GM18507 (cell line): Measurements from ENCODE around the gene TSC2.

Source experiments
- DNase-seq: peaks from one replicate; pipeline ENCODE4 v3.0.0; 2011; ENCODE audit warnings: low read depth; ENCODE audit not compliant: insufficient read length; ENCODE audit errors: extremely low spot score
- FAIRE-seq: peaks from 2 replicates; lab custom pipeline; 2011; peaks lifted over from hg19 to GRCh38; lab: Jason Lieb, UNC

The TSC2 gene

DNA sequence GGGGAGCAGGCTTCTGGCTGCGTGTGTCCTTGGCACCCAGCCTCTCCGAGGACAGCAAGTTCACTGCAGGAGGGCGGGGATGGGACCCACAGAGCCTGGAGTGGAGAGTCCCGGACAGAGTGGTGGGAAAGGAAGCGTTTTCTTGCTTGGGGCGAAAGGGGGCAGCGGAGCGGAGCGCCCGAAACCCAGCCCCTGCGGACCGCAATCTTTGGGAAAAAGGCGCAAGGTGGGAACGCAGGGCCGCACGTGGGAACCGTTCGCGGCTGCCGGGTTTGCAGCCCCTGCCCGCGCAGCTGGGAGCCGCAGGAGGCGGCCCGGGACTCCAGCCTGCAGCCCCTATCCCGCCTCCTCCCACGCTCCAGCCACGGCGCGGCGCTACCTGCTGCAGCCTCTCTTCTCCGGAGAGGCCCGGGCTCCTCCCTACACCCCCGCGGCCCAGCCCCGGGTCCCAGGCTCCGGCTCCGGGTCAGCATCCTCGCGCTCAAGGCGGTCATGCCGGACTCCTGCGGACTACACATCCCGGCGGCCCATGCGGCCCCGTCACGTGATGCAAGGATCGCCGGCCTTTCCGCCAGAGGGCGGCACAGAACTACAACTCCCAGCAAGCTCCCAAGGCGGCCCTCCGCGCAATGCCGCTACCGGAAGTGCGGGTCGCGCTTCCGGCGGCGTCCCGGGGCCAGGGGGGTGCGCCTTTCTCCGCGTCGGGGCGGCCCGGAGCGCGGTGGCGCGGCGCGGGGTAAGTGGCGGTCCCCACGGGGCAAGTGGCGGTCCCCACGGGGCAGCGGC lies at the start of gene TSC2, which contains the start of gene NTHL1:
Gene TSC2 (plus strand): TSS at position 656 of the 786 bp plus-strand sequence. CDS start 631 bp downstream, outside the sequence.
Gene NTHL1 (minus strand): TSS at position 505 of the 786 bp plus-strand sequence. CDS start 11 bp downstream, at position 494.
- peak; percentile 98 for DNase-seq
- FAIRE-seq, result peak; percentile 91

DNA sequence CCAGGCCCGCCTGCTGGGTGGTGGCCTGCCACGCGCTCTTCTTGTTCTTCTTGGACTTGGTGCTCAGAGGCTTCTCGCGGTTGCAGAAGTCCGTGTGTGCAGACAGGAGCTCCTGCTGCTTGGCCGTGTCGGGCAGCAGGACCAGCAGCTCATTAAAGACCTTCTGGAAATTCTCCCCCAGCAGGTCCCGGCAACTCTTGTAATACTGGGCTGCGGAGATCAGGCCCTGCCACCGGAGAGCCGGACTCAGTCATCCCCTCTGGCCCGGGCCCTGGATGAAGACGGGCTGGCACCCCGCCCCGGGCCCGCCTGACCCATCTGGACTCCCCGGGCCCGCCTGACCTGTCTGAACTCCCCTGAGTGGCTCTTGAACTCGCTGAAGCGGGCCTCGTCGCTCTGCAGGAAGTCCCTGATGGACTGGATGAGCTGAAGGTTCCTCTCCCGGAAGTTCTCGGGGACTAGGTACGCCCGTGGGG lies 49.4 kb upstream of the TSC2 start:
- FAIRE-seq (no peak), DNase-seq (no peak)

DNA sequence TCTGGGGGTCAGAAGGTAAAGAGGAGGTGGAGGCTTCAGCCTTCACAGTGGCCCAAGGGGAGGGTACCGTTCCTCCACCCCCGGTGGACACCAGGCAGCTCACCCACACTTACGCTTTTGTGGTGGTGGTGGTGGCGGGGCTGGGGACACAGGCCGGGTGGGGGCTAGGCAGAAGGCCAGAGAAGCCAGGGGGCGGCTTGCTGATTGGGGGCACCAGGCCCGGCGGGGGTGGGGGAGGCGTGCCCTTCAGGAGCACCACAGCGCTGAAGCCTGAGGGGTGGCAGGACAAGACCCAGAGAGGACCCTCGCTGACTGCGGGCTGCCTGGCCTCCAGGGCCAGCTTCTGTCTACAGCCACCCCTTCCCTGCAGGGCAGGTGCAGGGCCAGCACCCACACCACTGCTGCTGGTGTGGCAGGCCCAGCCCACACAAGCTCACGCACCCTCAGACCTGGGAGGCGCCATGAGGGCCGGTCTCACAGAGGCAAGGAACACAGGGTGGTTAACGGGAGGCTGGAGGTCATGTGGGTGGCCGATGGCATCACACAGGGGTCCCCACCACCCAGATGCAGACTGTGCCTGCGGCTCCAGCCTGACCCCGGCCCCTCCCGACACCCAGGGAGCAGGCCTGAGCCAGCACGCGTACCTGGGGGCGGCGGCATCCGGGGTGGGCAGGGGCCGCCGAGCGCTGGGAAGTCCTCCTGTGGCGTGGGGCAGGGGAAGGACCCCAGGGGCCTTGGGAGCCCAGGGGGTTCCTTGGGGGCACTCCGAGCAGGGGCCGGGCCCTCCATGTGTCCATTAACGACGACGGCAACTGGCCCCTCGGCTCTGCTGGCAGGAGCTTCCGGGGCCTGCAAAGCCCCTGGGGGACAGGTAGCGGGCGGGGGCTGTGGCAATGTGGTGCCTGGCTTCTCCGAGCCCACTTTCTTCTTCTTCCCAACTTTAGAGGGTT lies 48.7 kb upstream of the TSC2 start:
- DNase-seq (no peak), FAIRE-seq (no peak)

DNA sequence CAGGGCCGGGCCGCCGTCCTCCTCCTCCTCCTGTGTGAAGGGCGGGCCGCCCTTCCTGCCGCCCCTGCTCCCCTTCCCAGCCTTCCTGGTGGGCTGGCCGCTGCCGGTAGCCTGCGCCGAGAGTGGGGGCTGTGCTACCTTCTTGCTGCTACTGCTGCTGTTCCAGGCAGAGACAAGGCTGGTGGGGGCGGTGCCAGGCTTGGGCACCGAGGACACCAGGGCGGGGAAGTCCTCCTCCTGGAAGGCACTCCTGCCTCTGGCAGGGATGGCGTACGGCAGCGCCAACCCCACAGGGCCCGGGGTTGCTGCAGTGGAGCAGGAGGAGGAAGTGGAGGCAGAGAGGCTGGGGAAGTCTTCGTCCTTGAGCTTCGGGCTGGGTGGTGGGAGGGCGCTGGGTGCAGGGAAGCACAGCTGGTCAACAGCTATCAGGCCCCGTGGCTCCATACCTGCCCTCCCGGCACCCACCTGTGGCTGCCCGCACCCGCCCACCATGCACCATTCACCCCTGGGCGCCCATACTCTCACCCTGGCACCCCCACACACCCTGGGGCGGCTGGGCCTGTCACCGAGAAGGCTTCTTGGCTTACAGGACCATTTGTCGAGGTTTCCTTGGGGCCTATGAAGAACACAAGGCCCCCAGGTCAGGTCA lies 47.8 kb upstream of the TSC2 start:
- DNase-seq (no peak), FAIRE-seq (no peak)

DNA sequence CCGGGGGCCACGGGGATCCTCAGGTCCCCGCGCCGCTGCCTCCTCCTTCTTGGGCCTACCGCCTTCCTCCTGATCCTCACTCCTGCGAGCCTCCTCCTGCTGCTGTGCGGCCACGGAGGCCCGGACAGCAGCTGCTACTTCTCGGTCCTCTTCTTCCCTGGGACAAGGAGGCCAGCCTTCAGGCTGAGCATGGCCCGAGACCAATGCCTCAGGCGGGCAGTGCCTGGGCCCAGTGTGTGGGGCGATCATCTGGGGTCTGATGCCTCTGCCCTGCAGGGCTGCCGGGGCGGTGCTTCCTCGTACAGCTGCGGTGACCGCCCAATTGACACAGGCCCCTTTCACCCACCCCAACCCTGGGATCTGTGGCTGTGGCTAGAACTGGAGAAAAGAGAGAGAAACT lies 46.8 kb upstream of the TSC2 start:
- DNase-seq (no peak), FAIRE-seq (no peak)

DNA sequence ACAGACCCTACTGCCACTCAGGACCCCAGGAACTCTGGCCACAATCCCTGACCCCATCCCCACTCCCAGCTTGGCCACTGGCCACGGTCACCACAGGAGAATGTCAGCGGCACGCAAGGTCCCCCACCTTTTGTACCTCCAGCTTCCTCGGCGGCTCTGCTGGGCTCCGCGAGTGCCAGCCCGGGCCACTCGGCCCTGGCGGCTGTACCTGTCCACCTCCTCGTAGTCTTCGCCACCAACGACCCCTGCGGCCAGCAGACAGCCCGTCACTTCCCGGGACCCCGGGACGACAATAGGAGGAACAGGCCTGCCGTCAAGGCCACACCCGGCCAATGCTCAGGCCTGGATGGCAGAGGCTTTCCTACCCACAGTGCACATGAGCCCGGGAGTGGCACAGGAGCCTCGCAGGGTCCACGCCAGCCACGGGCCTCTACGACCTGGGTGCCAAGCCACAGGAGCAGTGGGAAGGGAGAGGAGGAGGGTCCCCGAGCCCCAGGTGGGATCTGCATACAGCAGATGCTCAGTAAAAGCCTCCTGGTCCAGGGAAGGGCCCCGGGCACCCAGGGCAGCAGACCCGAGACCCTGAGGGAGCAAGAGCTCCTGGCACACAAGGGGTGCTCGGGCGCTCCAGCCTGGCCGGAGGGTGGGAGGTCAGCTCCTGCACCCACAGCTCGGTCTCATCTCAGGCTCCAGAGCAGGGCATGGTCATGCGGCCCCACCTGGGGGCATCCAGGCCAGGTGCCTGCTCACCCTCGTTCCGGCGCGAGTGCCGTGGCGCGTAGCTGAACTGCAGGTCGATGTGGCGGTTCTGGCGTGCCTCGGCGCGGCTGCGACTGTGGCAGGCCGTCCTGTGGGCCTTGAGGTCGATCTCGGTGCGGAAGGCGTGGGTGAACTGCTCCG lies 46.1 kb upstream of the TSC2 start:
- DNase-seq (no peak), FAIRE-seq (no peak)

DNA sequence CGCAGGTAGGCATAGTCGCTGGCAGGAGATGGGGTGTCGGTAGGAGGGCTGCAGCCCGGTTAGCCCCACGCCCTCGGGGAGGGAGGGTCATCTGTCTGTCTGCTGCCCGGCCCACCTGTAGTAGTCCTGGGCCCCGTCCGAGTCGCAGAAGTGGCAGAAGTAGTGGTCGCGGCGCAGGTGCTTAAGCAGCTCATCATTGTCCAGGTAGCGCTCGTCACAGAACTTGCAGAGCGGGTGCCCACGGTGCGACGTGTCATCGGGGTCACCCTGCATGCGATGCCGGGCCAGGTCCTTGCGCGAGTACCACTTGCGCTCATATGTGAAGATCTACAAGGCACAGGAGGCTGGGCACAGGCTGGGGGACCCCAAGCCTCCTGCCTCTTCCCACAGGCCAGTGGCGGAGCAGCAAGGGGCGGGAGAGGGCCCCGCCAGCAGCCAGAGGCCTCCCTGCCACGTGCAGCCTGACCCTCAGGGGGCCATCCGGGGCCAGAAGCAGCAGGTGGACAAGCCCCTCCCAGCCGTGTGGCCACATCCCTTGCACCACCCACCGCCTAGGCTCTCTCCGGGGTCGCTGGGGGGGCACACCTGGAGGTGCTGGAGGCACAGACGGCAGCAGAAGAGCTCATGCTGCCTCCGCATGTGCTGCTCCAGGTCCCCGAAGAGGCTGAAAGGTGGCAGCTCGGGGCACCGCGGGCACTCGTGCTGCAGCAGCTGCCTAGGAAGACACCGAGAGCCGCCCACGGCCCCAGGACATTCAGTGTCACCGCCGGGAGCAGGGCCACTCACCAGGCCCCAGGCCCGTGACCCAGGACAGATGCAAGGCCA lies 45.2 kb upstream of the TSC2 start:
- DNase-seq (no peak), FAIRE-seq (no peak)

DNA sequence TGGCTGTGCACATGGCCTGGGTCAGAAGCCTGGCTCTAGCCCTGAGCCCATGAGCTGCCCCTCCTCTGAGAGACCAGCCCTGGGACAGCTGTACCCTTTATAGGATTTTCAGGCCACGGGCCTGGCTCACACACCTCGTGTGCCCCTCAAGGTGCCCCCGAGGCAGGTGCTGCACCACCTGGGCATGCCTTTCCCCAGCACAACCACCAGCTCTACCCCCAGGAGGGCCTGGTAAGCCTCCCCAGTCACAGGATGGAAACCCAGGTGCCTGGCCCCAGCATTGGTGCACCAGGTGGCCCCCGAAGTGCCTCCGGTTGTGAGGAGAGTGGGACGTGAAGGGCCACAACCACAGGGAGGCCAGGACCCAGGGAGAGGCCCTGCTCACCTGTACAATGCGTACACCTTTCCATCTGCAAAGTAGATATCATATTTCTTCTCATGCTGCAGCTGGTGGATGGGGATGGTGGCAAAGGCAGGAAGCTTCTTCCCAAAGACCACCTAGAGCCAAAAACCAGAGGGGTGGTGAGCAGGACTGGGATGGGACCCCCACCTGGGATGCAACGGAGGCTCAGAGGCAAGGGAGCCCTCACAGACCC lies 44.5 kb upstream of the TSC2 start:
- DNase-seq (no peak), FAIRE-seq (no peak)

DNA sequence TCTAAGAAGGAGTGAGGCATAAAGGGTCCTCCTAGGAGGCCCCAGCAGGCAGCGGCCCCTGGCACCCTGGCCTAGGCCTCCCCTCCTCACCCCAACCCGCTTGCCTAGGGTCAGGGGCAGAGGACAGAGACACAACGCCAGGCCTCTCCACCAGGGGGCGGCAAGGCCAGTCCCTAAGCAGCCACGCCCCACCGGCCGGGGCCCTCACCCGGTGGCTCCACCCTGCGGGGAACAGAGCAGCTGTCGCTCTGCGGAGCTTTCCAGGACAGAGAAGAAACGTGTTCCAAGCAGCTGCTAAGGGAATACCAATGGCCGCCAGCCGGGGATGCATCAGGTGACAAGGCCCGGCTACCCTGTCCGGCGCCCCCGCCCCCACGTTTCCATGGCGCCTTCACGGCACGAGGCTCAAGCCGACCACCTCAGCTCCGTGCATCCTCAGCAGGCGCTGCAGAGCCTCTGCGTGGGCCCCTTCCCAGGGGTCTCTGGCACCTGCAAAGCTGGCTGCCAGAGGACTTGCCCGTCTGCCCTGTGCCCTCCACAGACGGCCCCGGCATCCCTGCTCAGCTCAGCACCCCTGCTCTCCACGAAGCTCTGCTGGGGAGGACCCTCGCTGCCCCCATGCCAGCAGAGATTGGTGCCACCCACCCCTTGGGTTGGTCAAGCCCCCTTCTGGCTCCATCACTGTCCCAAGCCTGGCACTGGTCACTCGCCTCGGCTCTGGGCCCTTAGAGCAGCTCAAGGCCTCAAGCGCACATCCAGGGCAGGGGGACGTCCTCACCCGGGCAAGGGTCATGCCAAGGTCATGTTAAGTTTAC lies 43.8 kb upstream of the TSC2 start:
- DNase-seq, result peak; percentile 81
- FAIRE-seq, result peak; percentile 98

DNA sequence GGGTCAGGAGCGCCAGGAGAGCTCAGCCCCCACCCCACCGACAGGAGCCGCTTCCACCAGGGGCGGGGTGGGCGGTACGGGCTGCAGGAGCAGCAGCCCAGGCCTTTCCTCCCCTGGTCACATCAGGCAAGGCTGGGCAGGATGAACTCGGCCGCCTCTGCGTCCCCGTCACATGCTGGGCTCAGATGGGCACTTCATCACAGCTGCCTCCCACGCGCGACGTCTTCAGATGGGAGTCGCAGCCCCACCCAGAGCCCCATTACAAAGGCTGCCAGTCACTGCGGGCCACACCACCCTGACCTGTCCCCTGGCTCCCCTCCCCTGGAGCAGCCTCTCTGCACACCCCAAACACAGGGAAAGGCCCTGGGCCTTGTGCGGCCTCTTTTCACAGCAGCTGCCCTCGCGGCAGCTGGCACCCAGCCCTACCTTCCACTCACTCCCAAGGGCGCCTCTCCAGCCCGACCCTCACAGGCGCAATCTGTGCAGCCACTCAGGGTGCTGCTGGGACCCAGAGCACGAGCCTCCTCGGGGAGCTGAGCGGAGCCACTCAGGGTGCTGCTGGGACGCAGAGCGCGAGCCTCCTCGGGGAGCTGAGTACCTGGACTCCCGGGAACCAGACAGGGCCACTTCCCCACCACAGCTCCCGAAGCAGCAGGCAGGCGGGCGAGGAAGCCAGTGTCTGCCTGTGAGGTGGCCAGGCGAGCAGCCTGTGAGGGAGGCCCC lies 42.8 kb upstream of the TSC2 start:
- no peak for DNase-seq
- no peak for FAIRE-seq

DNA sequence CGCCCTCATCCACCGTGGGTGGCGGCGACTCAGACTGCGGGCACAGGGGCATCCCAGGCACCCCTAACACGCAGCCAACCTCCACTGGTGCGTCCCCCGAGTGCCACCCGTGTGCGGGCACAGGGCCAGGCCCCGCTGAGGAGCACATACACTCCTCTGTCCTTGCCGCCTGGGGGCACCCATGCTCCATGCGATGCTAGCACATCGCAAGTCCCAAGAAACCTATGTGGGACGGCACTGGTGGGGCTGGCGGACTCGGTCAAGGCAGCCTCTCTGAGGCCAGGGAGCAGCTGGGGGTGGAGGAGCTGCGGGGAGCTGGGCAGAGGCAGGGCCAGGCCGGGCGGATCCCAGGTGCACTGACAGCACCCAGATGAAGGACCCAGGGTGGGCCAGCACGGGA lies 42.1 kb upstream of the TSC2 start:
- no peak for FAIRE-seq
- no peak for DNase-seq

DNA sequence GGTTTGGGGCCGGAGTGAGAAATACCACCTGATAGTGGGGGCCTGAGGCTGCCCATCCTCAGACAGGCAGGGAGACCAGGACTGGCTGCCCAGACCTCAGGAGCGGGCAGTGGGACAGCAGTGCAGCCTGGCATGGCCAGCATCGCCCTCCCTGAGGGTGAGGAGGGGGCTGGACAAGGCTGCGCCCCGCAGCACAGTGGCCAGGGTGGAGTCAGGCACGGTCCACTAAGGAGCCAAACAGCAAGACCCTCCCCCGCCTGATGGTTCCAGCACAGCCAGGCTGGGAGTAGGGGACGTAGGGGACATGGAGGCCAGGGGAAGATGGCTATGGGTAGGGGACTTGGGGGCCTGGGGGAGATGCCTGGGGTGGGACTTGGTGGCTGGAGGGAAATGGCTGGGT lies 41.5 kb upstream of the TSC2 start:
- FAIRE-seq (no peak), DNase-seq (no peak)

DNA sequence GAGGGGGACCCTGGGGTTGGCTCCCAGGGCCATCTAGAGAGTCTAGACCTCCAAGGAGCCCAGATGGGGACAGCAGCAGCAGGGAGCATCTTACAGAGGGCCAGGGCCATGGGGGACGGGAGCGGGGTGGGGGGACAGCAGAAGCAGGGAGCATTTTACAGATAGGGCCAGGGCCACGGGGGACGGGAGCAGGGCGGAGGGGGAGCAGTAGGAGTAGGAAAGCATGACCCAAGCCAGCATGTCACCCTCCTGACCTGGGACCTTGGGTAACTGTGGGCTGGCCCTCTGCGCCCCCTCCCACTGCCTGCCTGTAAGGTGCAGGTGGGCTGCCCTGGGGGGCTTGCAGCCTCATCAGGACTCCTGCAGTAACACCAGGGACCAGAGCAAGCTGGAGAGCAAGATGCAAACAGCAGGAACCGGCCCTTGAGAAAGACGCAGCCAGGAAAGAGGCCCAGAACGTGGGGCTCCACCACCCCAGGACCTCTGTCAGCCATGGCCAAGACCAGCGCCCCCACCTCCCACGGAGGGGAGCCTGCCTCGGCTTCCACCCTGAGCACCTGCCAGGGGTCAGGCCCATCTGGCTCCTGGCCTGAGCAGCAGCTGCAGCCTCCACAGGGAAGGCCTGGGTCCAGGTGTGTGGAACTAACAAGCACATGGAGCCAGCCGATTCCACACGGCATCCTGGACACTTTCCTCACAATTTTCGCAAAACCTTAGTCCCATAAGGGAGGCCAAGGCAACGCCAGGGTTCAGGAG lies 40.5 kb upstream of the TSC2 start:
- no peak for DNase-seq
- FAIRE-seq, result no peak

DNA sequence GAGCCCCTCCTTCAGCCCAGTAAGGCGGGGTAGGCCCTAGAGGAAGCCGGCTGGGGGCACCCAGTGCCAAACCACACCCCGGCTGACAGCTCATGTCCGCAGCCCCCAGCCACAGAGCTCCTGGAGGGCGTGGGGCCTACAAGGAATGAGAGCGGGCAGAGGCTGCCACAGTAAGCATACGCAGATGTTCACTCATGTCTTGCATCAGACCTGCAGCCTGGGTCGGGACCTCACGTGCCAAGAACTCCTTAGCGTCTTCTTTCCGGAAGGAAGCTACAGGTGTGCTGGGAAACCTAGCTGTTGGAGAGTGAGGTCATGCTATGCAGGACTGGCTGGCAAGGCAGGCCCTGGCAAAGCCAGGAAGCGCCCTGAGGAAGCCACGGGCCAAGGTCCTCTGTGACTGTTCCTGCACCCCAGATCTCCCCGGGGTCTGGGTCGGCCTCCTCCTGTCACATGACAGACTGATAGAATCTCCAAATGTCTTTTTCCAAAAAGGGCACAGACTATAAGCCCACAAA lies 39.7 kb upstream of the TSC2 start:
- no peak for DNase-seq
- FAIRE-seq, result no peak

DNA sequence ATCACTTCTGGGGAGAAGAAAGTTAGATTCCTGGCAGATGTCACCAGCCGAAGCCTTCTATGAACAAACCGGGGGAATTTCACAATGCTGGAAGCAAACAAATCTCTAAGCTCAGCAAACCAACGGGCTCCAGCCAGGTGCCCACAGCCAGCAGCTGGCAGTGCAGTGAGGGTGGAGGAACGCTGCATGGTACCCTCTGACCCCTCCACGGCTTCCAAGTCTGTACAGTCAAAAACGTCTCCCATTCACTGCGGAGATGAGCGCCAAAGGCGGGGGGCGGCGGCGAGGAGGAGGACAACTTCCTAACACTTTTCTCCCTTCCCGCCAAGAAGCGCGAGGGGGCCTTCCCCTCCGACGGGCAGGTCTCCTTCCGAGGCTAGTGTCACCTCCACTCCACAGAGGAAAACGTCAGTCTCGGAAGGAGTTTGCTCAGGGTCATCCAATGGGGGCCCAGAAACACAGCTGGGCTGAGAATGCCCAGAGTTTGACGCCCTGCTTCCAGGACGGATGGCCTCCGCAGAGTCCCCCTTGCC lies 39.1 kb upstream of the TSC2 start:
- no peak for DNase-seq
- FAIRE-seq, result no peak
